Activated naive CD4-positive, alpha-beta T cell treated with anti-CD3 and anti-CD28 coated beads, Interleukin-2, amount 10 ng/mL, durations not matched to agents 7 days and 5 days (primary cell): ENCODE results near the gene PRXL2B.
A peak's percentile ranks its signal among the peaks of the same experiment; 100 is the strongest.

Experiments
- CTCF ChIA-PET: fragments of 350-600 bp; sonication (Branson Sonifier 250); formaldehyde crosslinking; loops from one replicate; lab custom pipeline; 2021; ENCODE audit warnings: antibody characterized with exemption; lab: Charles Lee
- DNase-seq: peaks from one replicate; pipeline ENCODE4 v3.0.0-alpha.2; 2020
- H3K27ac Mint-ChIP-seq: one replicate; pipeline ENCODE4 v1.8.0; 2021; ENCODE audit warnings: mild to moderate bottlenecking, moderate library complexity, mixed read lengths
- H3K27me3 Mint-ChIP-seq: one replicate; pipeline ENCODE4 v1.8.0; 2021; ENCODE audit warnings: mild to moderate bottlenecking, mixed read lengths
- H3K36me3 Mint-ChIP-seq: one replicate; pipeline ENCODE4 v1.8.0; 2021; ENCODE audit warnings: mixed read lengths
- H3K4me1 Mint-ChIP-seq: one replicate; pipeline ENCODE4 v1.8.0; 2021; ENCODE audit warnings: mixed read lengths
- H3K4me3 Mint-ChIP-seq: one replicate; pipeline ENCODE4 v1.8.0; 2021; ENCODE audit warnings: mild to moderate bottlenecking, moderate library complexity, mixed read lengths
- H3K9me3 Mint-ChIP-seq: one replicate; pipeline ENCODE4 v1.8.0; 2021; ENCODE audit warnings: mixed read lengths

The PRXL2B gene

GRCh38 chr1:2628191-2628932, 41.8 kb downstream of the PRXL2B start:
- H3K27me3 Mint-ChIP-seq = peaks cover 75% of the 10 kb centered on the region
- DNase-seq = peak; percentile 17
- CTCF ChIA-PET = no interaction called here
- H3K9me3 Mint-ChIP-seq = peaks cover 14% of the 10 kb centered on the region
- H3K4me1 Mint-ChIP-seq = peaks cover under 1% of the 10 kb centered on the region
- peaks cover 6% of the 10 kb centered on the region for H3K36me3 Mint-ChIP-seq
- no peak overlapping the region for H3K27ac Mint-ChIP-seq
- H3K4me3 Mint-ChIP-seq = no peak overlapping the region

- Mint-ChIP-seq H3K9me3 (peaks cover 14% of the 10 kb centered on the region), H3K27me3 (peaks cover 68% of the 10 kb centered on the region), H3K4me3 (no peak overlapping the region), H3K27ac (no peak overlapping the region), H3K36me3 (peaks cover 6% of the 10 kb centered on the region), H3K4me1 (no peaks in the 10 kb centered on the region)
- CTCF ChIA-PET = no interaction called here
- DNase-seq = peak; percentile 11
Observed at GRCh38 chr1:2628933-2629626, 42.5 kb downstream of the PRXL2B start.

DNA sequence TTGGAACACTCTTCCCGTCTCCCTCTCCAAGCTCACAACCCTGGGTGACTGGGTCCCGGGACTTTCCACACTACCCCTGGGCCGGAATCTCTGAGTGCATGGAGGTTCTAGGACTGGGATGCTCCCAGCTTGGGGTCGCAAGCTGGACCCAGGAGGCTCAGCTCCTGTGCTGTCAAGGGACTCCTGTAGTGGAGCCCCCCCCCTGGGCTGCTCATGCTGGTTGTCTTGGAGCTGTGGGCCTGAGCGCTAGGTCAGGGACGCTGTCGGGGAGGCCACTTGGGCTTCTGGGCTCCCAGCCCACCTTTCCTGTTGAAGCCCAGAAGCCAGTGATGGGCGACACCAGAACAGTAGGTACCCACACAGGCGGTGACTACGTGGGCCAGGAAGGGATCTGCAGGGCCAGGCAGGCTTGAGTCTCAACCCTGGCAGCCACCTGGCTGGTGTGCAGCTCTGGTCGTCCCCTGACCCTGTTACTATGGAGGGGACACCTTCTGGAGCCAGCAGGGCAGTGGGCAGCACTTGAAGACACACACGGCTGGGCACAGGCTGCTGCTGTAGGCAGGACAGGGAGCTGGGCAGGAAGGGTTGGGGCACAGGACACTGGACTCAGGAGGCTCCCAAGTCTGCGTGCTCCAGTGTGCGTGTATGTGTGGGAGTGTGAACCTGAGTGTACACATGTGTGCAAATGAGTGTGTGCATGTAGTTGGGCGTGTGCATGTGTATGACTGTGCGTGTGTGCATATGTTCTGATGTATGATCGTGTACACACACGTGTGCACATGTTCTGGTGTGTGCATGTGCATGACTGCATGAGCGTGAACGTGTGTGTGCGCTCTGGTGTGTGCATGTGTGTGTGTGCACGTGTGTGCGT, 43.3 kb downstream of the PRXL2B start:
- CTCF ChIA-PET = no interaction called here
- H3K27me3 Mint-ChIP-seq = peaks cover 63% of the 10 kb centered on the region
- no peaks in the 10 kb centered on the region for H3K4me1 Mint-ChIP-seq
- peaks cover 6% of the 10 kb centered on the region for H3K36me3 Mint-ChIP-seq
- H3K9me3 Mint-ChIP-seq = peaks cover 14% of the 10 kb centered on the region
- peak overlapping the region; percentile 49 for H3K27ac Mint-ChIP-seq
- H3K4me3 Mint-ChIP-seq = no peak overlapping the region
- DNase-seq = peak; percentile 16

DNA sequence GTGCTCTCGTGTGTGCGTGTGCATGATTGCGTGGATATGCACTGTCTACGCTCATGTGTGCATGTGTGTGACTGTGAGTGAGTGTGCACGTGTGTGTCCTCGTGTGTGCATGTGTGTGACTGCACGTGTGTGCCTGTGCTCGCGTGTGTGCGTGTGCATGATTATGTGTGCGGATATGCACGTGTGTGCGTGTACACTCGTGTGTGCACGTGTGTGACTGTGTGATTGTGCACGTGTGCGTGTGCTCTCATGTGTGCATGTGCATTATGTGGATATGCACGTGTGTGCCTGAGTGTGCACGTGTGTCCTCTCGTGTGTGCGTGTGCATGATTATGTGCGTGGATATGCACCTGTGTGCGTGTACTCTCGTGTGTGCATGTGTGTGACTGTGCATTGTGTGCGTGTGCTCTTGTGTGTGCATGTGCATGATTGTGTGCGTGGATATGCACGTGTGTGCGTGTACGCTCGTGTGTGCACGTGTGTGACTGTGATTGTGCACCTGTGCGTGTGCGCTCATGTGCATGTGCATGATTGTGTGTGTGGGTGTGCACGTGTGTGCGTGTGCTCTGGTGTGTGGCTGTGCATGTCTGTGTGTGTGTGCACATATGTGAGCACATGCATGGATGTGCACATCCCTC, 44.0 kb downstream of the PRXL2B start:
- H3K4me3 Mint-ChIP-seq = no peak overlapping the region

GRCh38 chr1:2631136-2632050, 44.8 kb downstream of the PRXL2B start:
- H3K4me3 Mint-ChIP-seq = no peak overlapping the region

More for the DNA sequence above, 44.0 kb downstream of the PRXL2B start:
- H3K4me1 Mint-ChIP-seq = no peaks in the 10 kb centered on the region
- peaks cover 14% of the 10 kb centered on the region for H3K9me3 Mint-ChIP-seq
- CTCF ChIA-PET = no interaction called here
- H3K36me3 Mint-ChIP-seq = peaks cover 6% of the 10 kb centered on the region
- H3K27ac Mint-ChIP-seq = peak overlapping the region; percentile 49
- H3K27me3 Mint-ChIP-seq = peaks cover 55% of the 10 kb centered on the region
- DNase-seq = peak; percentile 2

GRCh38 chr1:2632051-2632430, 45.5 kb downstream of the PRXL2B start:
- peaks cover 47% of the 10 kb centered on the region for H3K27me3 Mint-ChIP-seq
- no peak overlapping the region for H3K4me3 Mint-ChIP-seq
- H3K9me3 Mint-ChIP-seq = peaks cover 26% of the 10 kb centered on the region
- H3K36me3 Mint-ChIP-seq = peaks cover 10% of the 10 kb centered on the region
- H3K4me1 Mint-ChIP-seq = no peaks in the 10 kb centered on the region
- H3K27ac Mint-ChIP-seq = no peak overlapping the region
- CTCF ChIA-PET = no interaction called here
- no peak for DNase-seq

More at GRCh38 chr1:2631136-2632050, 44.8 kb downstream of the PRXL2B start:
- Mint-ChIP-seq H3K4me1 (no peaks in the 10 kb centered on the region), H3K9me3 (peaks cover 21% of the 10 kb centered on the region), H3K36me3 (peaks cover 9% of the 10 kb centered on the region), H3K27ac (peak overlapping the region; percentile 30), H3K27me3 (peaks cover 53% of the 10 kb centered on the region)
- DNase-seq = peak; percentile 11
- CTCF ChIA-PET = no interaction called here

DNA sequence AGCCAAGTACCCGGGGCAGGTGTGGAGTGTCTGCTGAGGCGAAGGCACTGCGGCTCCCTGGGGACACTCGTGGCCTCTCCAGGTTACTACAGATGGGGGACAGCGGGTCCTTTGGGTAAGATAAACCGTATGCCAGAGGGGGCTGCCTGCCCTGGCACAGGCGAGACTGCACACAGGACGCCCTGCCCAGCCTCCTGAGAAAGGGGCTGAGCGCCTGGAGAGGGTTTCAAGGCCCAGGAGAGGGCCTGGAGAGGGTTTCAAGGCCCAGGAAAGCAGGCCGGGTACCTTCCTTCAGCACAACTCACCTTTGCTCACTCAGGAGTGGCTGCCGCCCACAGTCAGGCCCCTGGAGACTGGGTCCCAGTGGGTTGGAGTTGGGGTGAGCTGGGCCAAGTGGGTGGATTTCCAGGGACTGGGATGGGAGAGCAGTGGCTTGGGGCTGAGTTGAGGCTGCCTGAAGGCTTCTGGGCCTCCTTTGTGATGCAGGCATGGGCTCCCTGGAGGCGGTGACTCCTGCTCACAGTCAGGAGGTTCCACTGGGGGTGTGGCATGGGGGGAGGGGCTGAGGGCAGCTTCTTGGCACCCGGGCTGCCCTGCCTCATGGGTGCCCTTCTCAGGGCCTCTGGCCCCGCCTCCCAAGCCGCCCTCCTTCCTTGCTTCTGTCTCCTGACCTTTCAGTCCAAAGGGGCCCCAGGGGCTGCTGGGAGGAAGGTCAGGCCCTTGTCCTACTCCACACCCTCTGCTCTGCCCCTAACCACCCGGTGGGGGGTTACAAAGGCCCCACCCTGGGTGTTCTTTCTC, 46.2 kb downstream of the PRXL2B start, which contains the start of gene MMEL1:
TSS of gene MMEL1 (minus strand) at position 456 of the 801 bp plus-strand sequence. CDS start 3,532 bp downstream, outside the sequence.
- Mint-ChIP-seq H3K4me1 (no peaks in the 10 kb centered on the region), H3K4me3 (no peak within 1 kb of the TSS), H3K9me3 (peaks cover 31% of the 10 kb centered on the region), H3K36me3 (peaks cover 10% of the 10 kb centered on the region), H3K27me3 (peaks cover 44% of the 10 kb centered on the region), H3K27ac (no peak within 1 kb of the TSS)
- CTCF ChIA-PET = no interaction called here
- DNase-seq = no peak

GRCh38 chr1:2633366-2633935, 46.9 kb downstream of the PRXL2B start:
- Mint-ChIP-seq H3K9me3 (peaks cover 31% of the 10 kb centered on the region), H3K36me3 (peaks cover 10% of the 10 kb centered on the region), H3K27ac (no peak overlapping the region), H3K4me1 (no peaks in the 10 kb centered on the region), H3K27me3 (peaks cover 41% of the 10 kb centered on the region), H3K4me3 (no peak overlapping the region)
- CTCF ChIA-PET = interaction anchor here (0.6 kb wide), 1 partner anchor 607 kb away, joined by 4 read pairs; no protein-coding TSS in a partner anchor
- no peak for DNase-seq

- no peak overlapping the region for H3K27ac Mint-ChIP-seq
- H3K4me1 Mint-ChIP-seq = no peaks in the 10 kb centered on the region
- H3K36me3 Mint-ChIP-seq = peaks cover 10% of the 10 kb centered on the region
- CTCF ChIA-PET = interaction anchor here (0.6 kb wide), 1 partner anchor 608 kb away, joined by 4 read pairs; no protein-coding TSS in a partner anchor
- peaks cover 42% of the 10 kb centered on the region for H3K27me3 Mint-ChIP-seq
- no peak for DNase-seq
- H3K9me3 Mint-ChIP-seq = peaks cover 31% of the 10 kb centered on the region
- H3K4me3 Mint-ChIP-seq = no peak overlapping the region
Observed at GRCh38 chr1:2633936-2634491, 47.4 kb downstream of the PRXL2B start.

- H3K27me3 Mint-ChIP-seq = peaks cover 28% of the 10 kb centered on the region
- DNase-seq = no peak
- no peak overlapping the region for H3K4me3 Mint-ChIP-seq
- H3K27ac Mint-ChIP-seq = no peak overlapping the region
- peaks cover 7% of the 10 kb centered on the region for H3K36me3 Mint-ChIP-seq
- CTCF ChIA-PET = no interaction called here
- H3K4me1 Mint-ChIP-seq = no peaks in the 10 kb centered on the region
- H3K9me3 Mint-ChIP-seq = peaks cover 21% of the 10 kb centered on the region
Observed at GRCh38 chr1:2635361-2636010, 48.9 kb downstream of the PRXL2B start.

DNA sequence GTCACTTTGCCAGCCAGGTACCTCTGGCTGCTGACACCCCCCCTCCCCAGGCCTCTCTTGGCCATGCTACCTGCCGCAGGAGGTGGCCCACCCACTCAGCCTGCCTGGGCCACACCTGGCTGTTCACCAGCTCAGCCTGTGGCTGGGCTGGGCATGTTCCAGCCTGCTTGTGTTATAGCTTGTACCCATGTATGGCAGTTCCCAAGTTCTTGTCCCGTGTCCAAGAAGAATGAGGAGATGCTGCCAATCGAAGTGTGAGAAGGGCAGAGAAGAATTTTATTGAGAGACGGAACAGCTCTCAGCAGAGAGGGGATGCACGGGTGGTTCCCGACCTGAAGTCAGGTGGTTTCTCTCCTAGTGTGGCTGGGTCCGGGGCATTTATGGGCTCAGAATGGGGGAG, 50.2 kb downstream of the PRXL2B start:
- peaks cover 4% of the 10 kb centered on the region for H3K36me3 Mint-ChIP-seq
- H3K4me3 Mint-ChIP-seq = no peak overlapping the region
- peaks cover 17% of the 10 kb centered on the region for H3K9me3 Mint-ChIP-seq
- no peak for DNase-seq
- H3K27ac Mint-ChIP-seq = no peak overlapping the region
- peaks cover 22% of the 10 kb centered on the region for H3K27me3 Mint-ChIP-seq
- H3K4me1 Mint-ChIP-seq = no peaks in the 10 kb centered on the region
- CTCF ChIA-PET = no interaction called here
